GM13976 (cell line): ENCODE results near the gene ATP8B4.

ENCODE experiments used
- DNase-seq: peaks from one replicate; pipeline ENCODE4 v3.0.0; 2012; ENCODE audit warnings: low spot score
- CTCF ChIP-seq: IDR thresholded peaks from 2 replicates; pipeline ENCODE4 v1.5.1; 2012; ENCODE audit warnings: borderline replicate concordance, mild to moderate bottlenecking; ENCODE audit not compliant: insufficient read depth; ENCODE audit errors: extremely low read depth, missing control alignments, control extremely low read depth
- in situ Hi-C: fragments of 300-500 bp; cut with MboI; formaldehyde crosslinking; loops from one replicate; pipeline ENCODE4 v1.12.0; 2022; ENCODE audit warnings: low sequenced_read_pairs, mixed read lengths, inconsistent platforms; ENCODE audit not compliant: unreplicated experiment

The ATP8B4 gene

GRCh38 chr15:49830391-49830790 lies 288.6 kb downstream of the ATP8B4 start:
- in situ Hi-C loops, result no loop called here
- TF ChIP-seq CTCF, result no peak
- no peak for DNase-seq

GRCh38 chr15:49827311-49827710 lies 291.7 kb downstream of the ATP8B4 start:
- TF ChIP-seq CTCF, result no peak
- DNase-seq, result no peak
- in situ Hi-C loops, result no loop called here

GRCh38 chr15:49826640-49827234 lies 292.3 kb downstream of the ATP8B4 start:
- no peak for DNase-seq
- in situ Hi-C loops, result no loop called here
- no peak for TF ChIP-seq CTCF

GRCh38 chr15:49824775-49825099 lies 294.3 kb downstream of the ATP8B4 start:
- TF ChIP-seq CTCF, result no peak
- DNase-seq, result no peak
- in situ Hi-C loops, result no loop called here

- in situ Hi-C loops, result no loop called here
- DNase-seq, result no peak
- no peak for TF ChIP-seq CTCF
Observed at GRCh38 chr15:49823987-49824774, 294.9 kb downstream of the ATP8B4 start.

- no peak for TF ChIP-seq CTCF
- in situ Hi-C loops, result no loop called here
- no peak for DNase-seq
Observed at GRCh38 chr15:49817100-49817499, 301.9 kb downstream of the ATP8B4 start.
